DND-41 (cell line): ENCODE results near the gene CEP192.

ENCODE experiments used
- EZH2 ChIP-seq: IDR thresholded peaks from 3 replicates; pipeline ENCODE4 v1.6.1; 2012; ENCODE audit warnings: borderline replicate concordance, low read depth, mild to moderate bottlenecking, moderate library complexity, low read length, inconsistent platforms; ENCODE audit not compliant: severe bottlenecking
- TF ChIP-seq, protein P1 (sequence below): IDR thresholded peaks from 2 replicates; pipeline ENCODE4 v1.5.1; 2012; ENCODE audit warnings: borderline replicate concordance, low read length, moderate library complexity, mild to moderate bottlenecking; ENCODE audit not compliant: poor library complexity, severe bottlenecking; ENCODE audit errors: extremely low read depth

DNA sequence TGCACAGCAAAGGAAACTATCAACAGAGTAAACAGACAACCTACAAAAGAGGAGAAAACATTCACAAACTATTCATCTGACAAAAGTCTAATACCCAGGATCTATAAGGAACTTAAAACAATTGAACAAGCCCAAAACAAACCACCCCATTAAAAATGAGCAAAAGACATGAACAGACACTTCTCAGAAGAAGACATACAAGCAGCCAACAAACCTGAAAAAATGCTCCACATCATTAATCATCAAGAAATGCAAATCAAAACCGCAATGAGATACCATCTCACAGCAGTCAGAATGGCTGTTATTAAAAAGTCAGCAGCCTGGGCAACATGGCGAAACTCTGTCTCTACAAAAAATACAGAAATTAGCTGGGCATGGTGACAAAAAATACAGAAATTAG lies 117.2 kb downstream of the CEP192 start:
- TF ChIP-seq, protein P1, sequence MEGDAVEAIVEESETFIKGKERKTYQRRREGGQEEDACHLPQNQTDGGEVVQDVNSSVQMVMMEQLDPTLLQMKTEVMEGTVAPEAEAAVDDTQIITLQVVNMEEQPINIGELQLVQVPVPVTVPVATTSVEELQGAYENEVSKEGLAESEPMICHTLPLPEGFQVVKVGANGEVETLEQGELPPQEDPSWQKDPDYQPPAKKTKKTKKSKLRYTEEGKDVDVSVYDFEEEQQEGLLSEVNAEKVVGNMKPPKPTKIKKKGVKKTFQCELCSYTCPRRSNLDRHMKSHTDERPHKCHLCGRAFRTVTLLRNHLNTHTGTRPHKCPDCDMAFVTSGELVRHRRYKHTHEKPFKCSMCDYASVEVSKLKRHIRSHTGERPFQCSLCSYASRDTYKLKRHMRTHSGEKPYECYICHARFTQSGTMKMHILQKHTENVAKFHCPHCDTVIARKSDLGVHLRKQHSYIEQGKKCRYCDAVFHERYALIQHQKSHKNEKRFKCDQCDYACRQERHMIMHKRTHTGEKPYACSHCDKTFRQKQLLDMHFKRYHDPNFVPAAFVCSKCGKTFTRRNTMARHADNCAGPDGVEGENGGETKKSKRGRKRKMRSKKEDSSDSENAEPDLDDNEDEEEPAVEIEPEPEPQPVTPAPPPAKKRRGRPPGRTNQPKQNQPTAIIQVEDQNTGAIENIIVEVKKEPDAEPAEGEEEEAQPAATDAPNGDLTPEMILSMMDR: no peak
- no peak for TF ChIP-seq EZH2
